OCI-LY3 (cell line): ENCODE data around the gene KCND2.

Source experiments
- H2AFZ ChIP-seq: fragments of 200-600, 300-600 bp; shearing (Covaris generic); 2 replicates; pipeline ENCODE4 v1.6.0; 2014; ENCODE audit warnings: antibody characterized with exemption, low read depth, low read length
- H3K27ac ChIP-seq: fragments of 200-600, 300-600 bp; sonication (generic); 2 replicates; pipeline ENCODE4 v1.5.1; 2014; ENCODE audit warnings: mild to moderate bottlenecking, low read length, moderate library complexity, mixed read lengths
- H3K27me3 ChIP-seq: fragments of 200-600, 300-600 bp; sonication (generic); 2 replicates; pipeline ENCODE4 v1.6.1; 2014; ENCODE audit warnings: low read depth, low read length, mixed read lengths
- H3K36me3 ChIP-seq: fragments of 200-600, 300-600 bp; sonication (generic); replicated peaks from 2 replicates; pipeline ENCODE3; 2014; ENCODE audit warnings: low read depth, low read length, mixed read lengths
- H3K4me1 ChIP-seq: fragments of 300-600, 200-600 bp; sonication (generic); 2 replicates; pipeline ENCODE4 v1.6.1; 2014; ENCODE audit warnings: low read length, mixed read lengths
- H3K4me2 ChIP-seq: fragments of 200-600, 300-600 bp; sonication (generic); 2 replicates; pipeline ENCODE4 v1.6.1; 2014; ENCODE audit warnings: low read length, mixed read lengths
- H3K4me3 ChIP-seq: fragments of 300-600, 200-600 bp; sonication (generic); 2 replicates; pipeline ENCODE4 v1.5.1; 2014; ENCODE audit warnings: antibody characterized with exemption, mild to moderate bottlenecking, low read length, moderate library complexity
- H3K79me2 ChIP-seq: fragments of 300-600, 200-600 bp; shearing (Covaris generic); 2 replicates; pipeline ENCODE4 v1.6.1; 2014; ENCODE audit warnings: mild to moderate bottlenecking, low read length, mixed read lengths
- H3K9ac ChIP-seq: fragments of 300-600, 200-600 bp; shearing (Covaris generic); 2 replicates; pipeline ENCODE4 v1.6.0; 2014; ENCODE audit warnings: mild to moderate bottlenecking, low read length, moderate library complexity
- H3K9me3 ChIP-seq: fragments of 200-600, 300-600 bp; shearing (Covaris generic); 2 replicates; pipeline ENCODE4 v1.6.1; 2014; ENCODE audit warnings: low read length, mixed read lengths; ENCODE audit not compliant: insufficient read depth
- H4K20me1 ChIP-seq: fragments of 200-600, 300-600 bp; sonication (generic); 2 replicates; pipeline ENCODE4 v1.6.1; 2016; ENCODE audit warnings: low read length, mixed read lengths; ENCODE audit not compliant: insufficient read depth
- EZH2phosphoT487 ChIP-seq: fragments of 200-600 bp; shearing (Covaris generic); IDR thresholded peaks from 2 replicates; pipeline ENCODE4 v1.6.1; 2018; ENCODE audit warnings: antibody characterized with exemption, mixed run types, low read depth
- TF ChIP-seq, protein P1 (sequence below): fragments of 200-600, 300-600 bp; sonication (generic); IDR thresholded peaks from 2 replicates; pipeline ENCODE4 v1.5.1; 2014; ENCODE audit warnings: antibody characterized with exemption, low read length, low read depth

KCND2 gene

DNA sequence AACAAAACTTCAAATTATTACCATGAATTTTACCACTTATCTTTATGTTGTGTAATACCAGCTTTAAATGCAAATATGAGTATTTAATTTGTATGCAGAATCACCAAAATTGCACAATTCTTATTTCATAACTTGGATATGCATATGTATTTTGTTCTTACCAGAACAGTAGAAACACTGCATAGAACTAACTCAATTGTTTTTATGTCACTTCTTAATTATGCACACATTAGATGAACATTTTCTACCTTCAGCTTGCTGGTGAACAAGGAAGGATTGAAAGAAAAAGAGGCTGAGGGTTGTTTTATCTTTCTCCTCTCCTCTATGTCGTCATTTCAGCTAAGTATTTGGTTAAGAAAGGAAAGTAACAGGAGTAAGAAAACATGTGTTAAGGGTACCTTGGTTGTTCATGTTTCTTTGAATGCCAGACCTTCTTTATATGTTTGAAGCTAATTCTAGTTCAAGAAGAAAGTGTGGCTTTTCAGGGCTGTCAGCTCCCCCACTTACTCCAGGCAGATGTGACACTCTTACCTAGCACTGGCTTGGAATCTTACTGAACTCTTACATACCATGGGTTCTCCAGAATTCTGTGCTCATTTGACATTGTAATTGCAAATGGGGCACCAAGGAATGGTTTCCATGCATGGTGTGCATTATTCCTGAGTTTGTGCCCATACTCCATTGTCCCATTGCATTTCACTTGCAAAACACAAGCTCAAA is 436.4 kb downstream of the KCND2 start:
- no peak overlapping the region for H3K4me2 ChIP-seq
- no peaks in the 10 kb centered on the region for H3K79me2 ChIP-seq
- TF ChIP-seq, protein P1, sequence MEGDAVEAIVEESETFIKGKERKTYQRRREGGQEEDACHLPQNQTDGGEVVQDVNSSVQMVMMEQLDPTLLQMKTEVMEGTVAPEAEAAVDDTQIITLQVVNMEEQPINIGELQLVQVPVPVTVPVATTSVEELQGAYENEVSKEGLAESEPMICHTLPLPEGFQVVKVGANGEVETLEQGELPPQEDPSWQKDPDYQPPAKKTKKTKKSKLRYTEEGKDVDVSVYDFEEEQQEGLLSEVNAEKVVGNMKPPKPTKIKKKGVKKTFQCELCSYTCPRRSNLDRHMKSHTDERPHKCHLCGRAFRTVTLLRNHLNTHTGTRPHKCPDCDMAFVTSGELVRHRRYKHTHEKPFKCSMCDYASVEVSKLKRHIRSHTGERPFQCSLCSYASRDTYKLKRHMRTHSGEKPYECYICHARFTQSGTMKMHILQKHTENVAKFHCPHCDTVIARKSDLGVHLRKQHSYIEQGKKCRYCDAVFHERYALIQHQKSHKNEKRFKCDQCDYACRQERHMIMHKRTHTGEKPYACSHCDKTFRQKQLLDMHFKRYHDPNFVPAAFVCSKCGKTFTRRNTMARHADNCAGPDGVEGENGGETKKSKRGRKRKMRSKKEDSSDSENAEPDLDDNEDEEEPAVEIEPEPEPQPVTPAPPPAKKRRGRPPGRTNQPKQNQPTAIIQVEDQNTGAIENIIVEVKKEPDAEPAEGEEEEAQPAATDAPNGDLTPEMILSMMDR: no peak
- TF ChIP-seq EZH2phosphoT487: no peak
- H3K36me3 ChIP-seq: no peaks in the 10 kb centered on the region
- no peak overlapping the region for H3K9ac ChIP-seq
- H4K20me1 ChIP-seq: no peaks in the 10 kb centered on the region
- no peaks in the 10 kb centered on the region for H3K9me3 ChIP-seq
- no peak overlapping the region for H3K27ac ChIP-seq
- H3K27me3 ChIP-seq: no peaks in the 10 kb centered on the region
- no peak overlapping the region for H3K4me3 ChIP-seq
- H2AFZ ChIP-seq: no peak overlapping the region
- no peaks in the 10 kb centered on the region for H3K4me1 ChIP-seq

DNA sequence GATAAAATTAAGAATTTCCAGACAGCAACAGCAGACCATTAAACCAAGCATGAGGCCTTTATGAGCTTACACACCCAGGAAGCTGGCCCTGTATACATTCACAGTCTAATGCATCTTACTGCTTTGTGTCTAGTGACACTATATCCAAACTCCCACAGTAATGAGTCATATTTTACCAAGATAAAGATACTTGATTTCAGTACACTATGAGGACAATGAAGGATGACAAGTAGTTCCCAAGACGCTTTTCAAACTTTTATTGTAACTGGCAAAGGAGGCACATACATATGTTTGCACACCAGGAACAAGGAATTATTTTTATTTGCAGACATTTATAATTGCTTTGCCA is 437.0 kb downstream of the KCND2 start:
- H3K4me3 ChIP-seq: no peak overlapping the region
- no peaks in the 10 kb centered on the region for H4K20me1 ChIP-seq
- no peak overlapping the region for H2AFZ ChIP-seq
- H3K9me3 ChIP-seq: no peaks in the 10 kb centered on the region
- TF ChIP-seq EZH2phosphoT487: no peak
- TF ChIP-seq, protein P1: no peak
- no peak overlapping the region for H3K9ac ChIP-seq
- H3K27me3 ChIP-seq: no peaks in the 10 kb centered on the region
- no peaks in the 10 kb centered on the region for H3K79me2 ChIP-seq
- no peak overlapping the region for H3K4me2 ChIP-seq
- H3K36me3 ChIP-seq: no peaks in the 10 kb centered on the region
- H3K27ac ChIP-seq: no peak overlapping the region
- H3K4me1 ChIP-seq: no peaks in the 10 kb centered on the region

DNA sequence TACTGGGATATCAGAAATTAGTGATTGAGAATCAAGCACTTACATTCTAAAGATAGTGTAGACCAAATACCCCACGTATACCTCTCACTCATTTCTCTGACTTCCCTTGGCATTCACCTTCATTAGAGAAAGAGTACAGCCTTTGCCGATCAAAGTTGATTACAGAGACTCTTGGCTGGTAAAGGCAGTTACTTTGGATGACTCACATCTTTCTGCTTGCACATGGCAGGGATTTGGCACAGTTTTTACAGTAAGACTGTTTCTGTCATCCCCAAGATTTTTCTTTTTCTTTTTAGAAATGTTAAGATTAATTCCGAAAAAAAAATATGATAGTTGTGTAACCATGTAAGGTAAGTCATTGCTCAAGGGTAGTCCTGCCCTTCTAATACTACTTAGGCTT is 442.0 kb downstream of the KCND2 start:
- Histone ChIP-seq H3K4me1 (no peaks in the 10 kb centered on the region), H2AFZ (no peak overlapping the region), H3K4me2 (no peak overlapping the region), H3K27ac (no peak overlapping the region), H3K27me3 (no peaks in the 10 kb centered on the region), H3K9ac (no peak overlapping the region), H4K20me1 (no peaks in the 10 kb centered on the region), H3K4me3 (no peak overlapping the region), H3K36me3 (no peaks in the 10 kb centered on the region), H3K9me3 (no peaks in the 10 kb centered on the region), H3K79me2 (no peaks in the 10 kb centered on the region)
- no peak for TF ChIP-seq EZH2phosphoT487
- TF ChIP-seq, protein P1: no peak

DNA sequence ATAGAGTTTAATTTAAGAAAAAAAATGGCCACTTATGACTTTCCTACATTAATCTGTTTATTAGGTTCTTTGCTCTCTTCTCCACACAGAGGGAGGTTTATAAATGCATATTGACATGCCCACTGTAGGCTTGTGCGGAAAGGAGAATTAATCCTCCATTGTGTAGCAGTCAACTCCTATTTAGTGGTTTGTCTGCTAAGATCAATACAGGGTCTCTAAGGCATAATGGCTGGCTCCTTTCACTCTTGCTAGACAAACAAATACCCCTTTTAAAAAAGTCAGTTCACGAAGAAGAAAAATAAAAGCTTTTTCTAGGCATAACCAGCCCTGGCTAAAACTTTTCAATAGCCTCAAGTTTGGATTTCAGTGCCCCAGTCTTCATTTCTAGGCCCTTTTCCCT is 443.3 kb downstream of the KCND2 start:
- TF ChIP-seq, protein P1: no peak
- TF ChIP-seq EZH2phosphoT487: no peak
- H3K9ac ChIP-seq: no peak overlapping the region
- H3K4me3 ChIP-seq: no peak overlapping the region
- H4K20me1 ChIP-seq: no peaks in the 10 kb centered on the region
- no peaks in the 10 kb centered on the region for H3K9me3 ChIP-seq
- H3K4me1 ChIP-seq: no peaks in the 10 kb centered on the region
- H3K4me2 ChIP-seq: no peak overlapping the region
- H3K79me2 ChIP-seq: no peaks in the 10 kb centered on the region
- H2AFZ ChIP-seq: no peak overlapping the region
- H3K27ac ChIP-seq: no peak overlapping the region
- H3K36me3 ChIP-seq: no peaks in the 10 kb centered on the region
- H3K27me3 ChIP-seq: no peaks in the 10 kb centered on the region
